Measurements from ENCODE around the gene SIX3.

DNA sequence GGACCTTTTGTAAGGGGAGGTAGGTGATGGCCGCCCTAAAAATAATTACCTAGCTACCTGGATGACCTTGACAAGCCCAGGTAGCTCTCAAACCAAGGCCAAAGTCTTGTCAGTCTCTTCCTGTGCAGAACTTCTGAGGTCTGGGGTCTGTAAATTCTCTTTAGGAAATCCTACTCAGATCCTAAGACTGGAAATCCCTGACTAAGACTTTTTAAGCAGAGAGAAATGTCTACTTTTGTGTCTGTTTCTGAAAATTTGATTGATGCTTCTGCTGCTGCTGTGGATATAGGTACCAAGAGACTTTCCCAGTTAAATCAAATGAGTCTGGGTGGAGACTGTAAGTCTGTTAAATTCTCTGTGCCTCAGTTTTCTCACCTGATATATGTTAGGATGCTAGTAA, 36.9 kb upstream of the SIX3 start:
- TF ChIP-seq POLR2A (IDR thresholded peaks at IDR 0.05; ENCODE audit: low read depth, low read length) (no peak), POLR2AphosphoS5 (IDR thresholded peaks at IDR 0.05; ENCODE audit: low read depth, low read length) (no peak)

Measured in GM12891 (cell line).